Measurements from ENCODE around the gene ADRA1B. TPM values are rescaled to one million over a fixed set of nuclear protein-coding genes. Genes with fewer than 3 reads are reported as not detected.
"Not testable (repeated sequence)": the region's sequence is repeated elsewhere in the genome, so short reads cannot be mapped to it uniquely, and the experiment has no call there.

ADRA1B gene
- total and polyA plus RNA-seq, 2 donors from 2014 or later: 1.6 to 2.3 TPM

- peak in 3 of 5 donors; percentile 46 to 58 (median 53) for DNase-seq
- no peaks in the 10 kb centered on the region for H3K27me3 ChIP-seq (ENCODE audit: control insufficient read depth, insufficient read depth, low read length)
- H3K4me1 ChIP-seq (ENCODE audit: control insufficient read depth in 2 of 3, insufficient read depth in 2 of 3, low read depth in 1 of 3, low read length in 3 of 3): peaks cover 0 to 12% (median 0%) of the 10 kb centered on the region in 3 donors
- no peak for FAIRE-seq
- H3K4me3 ChIP-seq (ENCODE audit: low read length in 3 of 3): no peak overlapping the region
- no peak overlapping the region for H3K9ac ChIP-seq (ENCODE audit: low read length in 3 of 3)
- H3K27ac ChIP-seq (ENCODE audit: low read depth in 2 of 2, low read length in 2 of 2): no peak overlapping the region
- intact Hi-C loops (cut with DNase I): no loop called here
- no peaks in the 10 kb centered on the region for H3K9me3 ChIP-seq (ENCODE audit: control insufficient read depth in 2 of 3, insufficient read depth in 1 of 3, low read length in 3 of 3)
- TF ChIP-seq CTCF (IDR thresholded peaks at IDR 0.05; ENCODE audit: borderline replicate concordance, extremely low read depth, insufficient read depth): no peak
- peaks cover 0 to 3% (median 0%) of the 10 kb centered on the region in 3 donors for H3K36me3 ChIP-seq (ENCODE audit: control insufficient read depth in 2 of 3, insufficient read depth in 3 of 3, low read length in 3 of 3)
These were observed 91.2 kb downstream of the ADRA1B start for GRCh38 chr5:160007514-160007913.

GRCh38 chr5:160008529-160008876 is 92.2 kb downstream of the ADRA1B start:
- H3K27ac ChIP-seq (ENCODE audit: low read depth in 2 of 2, low read length in 2 of 2); intact Hi-C loops (cut with DNase I); H3K4me3 ChIP-seq (ENCODE audit: low read length in 3 of 3); H3K36me3 ChIP-seq (ENCODE audit: control insufficient read depth in 2 of 3, insufficient read depth in 3 of 3, low read length in 3 of 3); H3K9ac ChIP-seq (ENCODE audit: low read length in 3 of 3); H3K27me3 ChIP-seq (ENCODE audit: control insufficient read depth, insufficient read depth, low read length); FAIRE-seq; H3K9me3 ChIP-seq (ENCODE audit: control insufficient read depth in 2 of 3, insufficient read depth in 1 of 3, low read length in 3 of 3): not testable (repeated sequence)
- peaks cover 0 to 12% (median 0%) of the 10 kb centered on the region in 3 donors for H3K4me1 ChIP-seq (ENCODE audit: control insufficient read depth in 2 of 3, insufficient read depth in 2 of 3, low read depth in 1 of 3, low read length in 3 of 3)
- peak in 1 of 5 donors; percentile 9 for DNase-seq

DNA sequence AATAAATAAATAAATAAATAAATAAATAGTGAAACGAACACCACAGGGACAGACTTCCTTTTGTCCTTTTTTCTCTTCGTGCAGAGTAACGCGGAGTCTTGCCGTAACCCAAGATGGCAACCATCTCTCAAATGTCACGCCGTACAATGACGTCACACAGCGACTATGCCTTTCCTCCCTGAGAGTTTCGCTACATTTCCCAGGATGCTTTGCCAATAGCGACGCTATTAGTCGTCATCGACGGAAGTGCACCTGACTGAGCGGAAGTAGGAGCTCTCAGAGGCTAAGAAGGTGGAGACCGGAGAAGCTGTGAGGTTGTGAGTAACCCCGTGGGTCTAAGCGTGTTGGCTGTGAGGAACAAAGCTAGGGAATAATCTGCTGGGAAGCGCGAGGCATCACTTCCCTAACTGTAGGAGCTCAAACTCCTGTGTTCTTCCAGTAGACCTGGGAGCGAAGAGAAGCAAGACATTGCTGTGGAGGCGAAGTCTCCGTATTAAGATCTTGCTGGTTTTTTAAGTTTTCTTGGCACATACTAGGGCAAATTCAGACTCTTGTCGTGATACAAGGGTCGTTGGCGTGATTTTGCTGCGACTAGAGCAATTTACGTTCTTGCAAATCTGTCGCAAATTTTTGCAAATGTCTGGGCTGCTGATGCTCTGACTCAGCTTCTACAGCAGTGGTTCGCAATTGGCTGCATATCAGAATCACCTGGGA is 92.8 kb downstream of the ADRA1B start, which contains the start of gene TTC1:
Gene TTC1 (plus strand): TSS at position 263 of the 714 bp plus-strand sequence. CDS start 1,390 bp downstream, outside the sequence.
- no peaks in the 10 kb centered on the region for H3K9me3 ChIP-seq (ENCODE audit: control insufficient read depth in 2 of 3, insufficient read depth in 1 of 3, low read length in 3 of 3)
- H3K4me3 ChIP-seq (ENCODE audit: low read length in 3 of 3): peak within 1 kb of the TSS; percentile 86 to 97 (median 97)
- peaks cover 0 to 12% (median 0%) of the 10 kb centered on the region in 3 donors for H3K4me1 ChIP-seq (ENCODE audit: control insufficient read depth in 2 of 3, insufficient read depth in 2 of 3, low read depth in 1 of 3, low read length in 3 of 3)
- peak; percentile 98 for FAIRE-seq
- H3K36me3 ChIP-seq (ENCODE audit: control insufficient read depth in 2 of 3, insufficient read depth in 3 of 3, low read length in 3 of 3): peaks cover 0 to 5% (median 0%) of the 10 kb centered on the region in 3 donors
- DNase-seq: peak; percentile 96 to 100 (median 97)
- H3K9ac ChIP-seq (ENCODE audit: low read length in 3 of 3): peak within 1 kb of the TSS; percentile 83 to 98 (median 86)
- intact Hi-C loops (cut with DNase I): no loop called here
- peak within 1 kb of the TSS; percentile 38 to 64 for H3K27ac ChIP-seq (ENCODE audit: low read depth in 2 of 2, low read length in 2 of 2)
- TF ChIP-seq CTCF (IDR thresholded peaks at IDR 0.05; ENCODE audit: borderline replicate concordance, extremely low read depth, insufficient read depth): no peak
- no peaks in the 10 kb centered on the region for H3K27me3 ChIP-seq (ENCODE audit: control insufficient read depth, insufficient read depth, low read length)

DNA sequence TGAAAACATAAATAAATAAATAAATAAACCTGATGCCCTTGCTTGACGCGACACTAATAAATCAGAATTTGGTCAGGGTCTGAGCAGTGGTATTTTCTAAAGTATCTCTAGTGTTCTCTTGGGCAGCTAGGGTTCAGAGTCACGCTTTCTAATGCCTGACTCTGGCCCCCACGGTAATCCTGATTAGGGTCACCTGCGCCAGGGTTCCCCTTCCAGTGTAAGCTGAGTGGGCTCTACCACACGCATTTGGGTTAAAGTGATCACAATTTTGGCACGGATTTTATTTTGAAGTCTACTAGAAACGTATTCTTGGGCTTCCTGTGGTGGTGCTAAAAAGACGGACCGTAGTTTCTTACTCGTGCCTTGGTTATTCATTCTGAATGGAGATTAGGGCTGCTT is 93.3 kb downstream of the ADRA1B start:
- no peak for FAIRE-seq
- no peaks in the 10 kb centered on the region for H3K9me3 ChIP-seq (ENCODE audit: control insufficient read depth in 2 of 3, insufficient read depth in 1 of 3, low read length in 3 of 3)
- peaks cover 0 to 5% (median 0%) of the 10 kb centered on the region in 3 donors for H3K36me3 ChIP-seq (ENCODE audit: control insufficient read depth in 2 of 3, insufficient read depth in 3 of 3, low read length in 3 of 3)
- H3K27me3 ChIP-seq (ENCODE audit: control insufficient read depth, insufficient read depth, low read length): no peaks in the 10 kb centered on the region
- intact Hi-C loops (cut with DNase I): no loop called here
- H3K4me1 ChIP-seq (ENCODE audit: control insufficient read depth in 2 of 3, insufficient read depth in 2 of 3, low read depth in 1 of 3, low read length in 3 of 3): peaks cover 0 to 12% (median 0%) of the 10 kb centered on the region in 3 donors
- peak overlapping the region; percentile 86 to 97 (median 97) for H3K4me3 ChIP-seq (ENCODE audit: low read length in 3 of 3)
- DNase-seq: no peak
- no peak for TF ChIP-seq CTCF (IDR thresholded peaks at IDR 0.05; ENCODE audit: borderline replicate concordance, extremely low read depth, insufficient read depth)
- no peak overlapping the region for H3K27ac ChIP-seq (ENCODE audit: low read depth in 2 of 2, low read length in 2 of 2)
- peak overlapping the region; percentile 83 to 98 (median 86) for H3K9ac ChIP-seq (ENCODE audit: low read length in 3 of 3)
